ENCODE data around the gene PLCB2. TPM values are rescaled to one million over a fixed set of nuclear protein-coding genes. Genes with fewer than 3 reads are reported as not detected.

The PLCB2 gene
- total and polyA plus RNA-seq, 2 experiments from 2014 or later, result 9.5 to 13.8 TPM

- TF ChIP-seq CTCF (conservative IDR thresholded peaks at IDR 0.05; ENCODE audit: low read depth in 2 of 2), result no peak
- TF ChIP-seq JUNB (IDR thresholded peaks at IDR 0.05; ENCODE audit: unreplicated experiment), result no peak
Measured at GRCh38 chr15:40334541-40334940, 26.8 kb upstream of the PLCB2 start (continued).

- 0 out of 2 replicates have a peak, but pooled peaks cover 2% of the 10 kb centered on the region for H3K9me2 ChIP-seq (ENCODE audit: insufficient read depth)
- DNase-seq (ENCODE audit: low spot score) (no peak), ATAC-seq (no peak)
- Mint-ChIP-seq H3K27ac (no peak overlapping the region), H3K4me3 (no peak overlapping the region; the same call in 2 of the 3 replicates), H3K9me3 (no peaks in the 10 kb centered on the region), H3K27me3 (ENCODE audit: insufficient read depth, low read depth, poor library complexity) (peaks cover 19% of the 10 kb centered on the region), H3K36me3 (ENCODE audit: low read depth) (peaks cover 12% of the 10 kb centered on the region), H3K4me1 (peaks cover 45% of the 10 kb centered on the region)
- no peaks in the 10 kb centered on the region; the same call in 1 of the 2 replicates for H3K79me2 ChIP-seq (replicated peaks; ENCODE audit: insufficient read depth)
- H4K20me1 ChIP-seq (replicated peaks; ENCODE audit: insufficient read depth), result no peaks in the 10 kb centered on the region
- H3K4me1 ChIP-seq (ENCODE audit: insufficient read depth), result peaks cover 11% of the 10 kb centered on the region
- H2AFZ ChIP-seq, result no peak overlapping the region
- TF ChIP-seq CREB1 (CRISPR knock-in tag; IDR thresholded peaks at IDR 0.05; ENCODE audit: low read depth), result no peak
- TF ChIP-seq, protein P1, sequence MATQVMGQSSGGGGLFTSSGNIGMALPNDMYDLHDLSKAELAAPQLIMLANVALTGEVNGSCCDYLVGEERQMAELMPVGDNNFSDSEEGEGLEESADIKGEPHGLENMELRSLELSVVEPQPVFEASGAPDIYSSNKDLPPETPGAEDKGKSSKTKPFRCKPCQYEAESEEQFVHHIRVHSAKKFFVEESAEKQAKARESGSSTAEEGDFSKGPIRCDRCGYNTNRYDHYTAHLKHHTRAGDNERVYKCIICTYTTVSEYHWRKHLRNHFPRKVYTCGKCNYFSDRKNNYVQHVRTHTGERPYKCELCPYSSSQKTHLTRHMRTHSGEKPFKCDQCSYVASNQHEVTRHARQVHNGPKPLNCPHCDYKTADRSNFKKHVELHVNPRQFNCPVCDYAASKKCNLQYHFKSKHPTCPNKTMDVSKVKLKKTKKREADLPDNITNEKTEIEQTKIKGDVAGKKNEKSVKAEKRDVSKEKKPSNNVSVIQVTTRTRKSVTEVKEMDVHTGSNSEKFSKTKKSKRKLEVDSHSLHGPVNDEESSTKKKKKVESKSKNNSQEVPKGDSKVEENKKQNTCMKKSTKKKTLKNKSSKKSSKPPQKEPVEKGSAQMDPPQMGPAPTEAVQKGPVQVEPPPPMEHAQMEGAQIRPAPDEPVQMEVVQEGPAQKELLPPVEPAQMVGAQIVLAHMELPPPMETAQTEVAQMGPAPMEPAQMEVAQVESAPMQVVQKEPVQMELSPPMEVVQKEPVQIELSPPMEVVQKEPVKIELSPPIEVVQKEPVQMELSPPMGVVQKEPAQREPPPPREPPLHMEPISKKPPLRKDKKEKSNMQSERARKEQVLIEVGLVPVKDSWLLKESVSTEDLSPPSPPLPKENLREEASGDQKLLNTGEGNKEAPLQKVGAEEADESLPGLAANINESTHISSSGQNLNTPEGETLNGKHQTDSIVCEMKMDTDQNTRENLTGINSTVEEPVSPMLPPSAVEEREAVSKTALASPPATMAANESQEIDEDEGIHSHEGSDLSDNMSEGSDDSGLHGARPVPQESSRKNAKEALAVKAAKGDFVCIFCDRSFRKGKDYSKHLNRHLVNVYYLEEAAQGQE (IDR thresholded peaks at IDR 0.05; ENCODE audit: unreplicated experiment), result no peak
- TF ChIP-seq ZNF114 (CRISPR knock-in tag; IDR thresholded peaks at IDR 0.05), result no peak
- no peak overlapping the region for H3K4me2 ChIP-seq
- 0 out of 2 replicates have a peak, but pooled peaks cover 4% of the 10 kb centered on the region for H3F3A ChIP-seq (replicated peaks; ENCODE audit: low read depth)
- H3K4me3 ChIP-seq, result no peak overlapping the region
- H3K27ac ChIP-seq (ENCODE audit: low read depth), result no peak overlapping the region
- no peaks in the 10 kb centered on the region for H3K36me3 ChIP-seq (ENCODE audit: insufficient read depth)
- H3K27me3 ChIP-seq (ENCODE audit: insufficient read depth), result no peaks in the 10 kb centered on the region
Measured at GRCh38 chr15:40333922-40334492, 26.3 kb upstream of the PLCB2 start.

- Mint-ChIP-seq H3K4me3 (no peak overlapping the region), H3K4me1 (peaks cover 55% of the 10 kb centered on the region), H3K36me3 (ENCODE audit: low read depth) (peaks cover 19% of the 10 kb centered on the region), H3K27me3 (ENCODE audit: insufficient read depth, low read depth, poor library complexity) (peaks cover 19% of the 10 kb centered on the region), H3K9me3 (no peaks in the 10 kb centered on the region), H3K27ac (no peak overlapping the region)
- Histone ChIP-seq H3K27ac (ENCODE audit: low read depth) (no peak overlapping the region), H3K4me1 (ENCODE audit: insufficient read depth) (peaks cover 24% of the 10 kb centered on the region), H3K4me2 (no peak overlapping the region), H3F3A (replicated peaks; ENCODE audit: low read depth) (0 out of 2 replicates have a peak, but pooled peaks cover 6% of the 10 kb centered on the region), H3K9me2 (ENCODE audit: insufficient read depth) (0 out of 2 replicates have a peak, but pooled peaks cover 2% of the 10 kb centered on the region), H4K20me1 (replicated peaks; ENCODE audit: insufficient read depth) (no peaks in the 10 kb centered on the region), H2AFZ (no peak overlapping the region), H3K4me3 (no peak overlapping the region), H3K79me2 (replicated peaks; ENCODE audit: insufficient read depth) (no peaks in the 10 kb centered on the region; the same call in 1 of the 2 replicates), H3K36me3 (ENCODE audit: insufficient read depth) (no peaks in the 10 kb centered on the region), H3K27me3 (ENCODE audit: insufficient read depth) (no peaks in the 10 kb centered on the region)
- DNase-seq (ENCODE audit: low spot score) (no peak), ATAC-seq (no peak)
- TF ChIP-seq EZH2 (IDR thresholded peaks at IDR 0.05; ENCODE audit: low read depth, unreplicated experiment), result no peak
- TF ChIP-seq CREB1 (CRISPR knock-in tag; IDR thresholded peaks at IDR 0.05; ENCODE audit: low read depth), result no peak
- TF ChIP-seq EZH2phosphoT487 (IDR thresholded peaks at IDR 0.05; ENCODE audit: unreplicated experiment), result no peak
- TF ChIP-seq, protein P1 (IDR thresholded peaks at IDR 0.05; ENCODE audit: unreplicated experiment), result no peak
- TF ChIP-seq STAT1 (IDR thresholded peaks at IDR 0.05; ENCODE audit: unreplicated experiment), result no peak
- no peak for TF ChIP-seq POLR2AphosphoS5 (IDR thresholded peaks at IDR 0.05; ENCODE audit: low read depth)
- no peak for TF ChIP-seq JUNB (IDR thresholded peaks at IDR 0.05; ENCODE audit: unreplicated experiment)
- no peak for TF ChIP-seq CTCF (conservative IDR thresholded peaks at IDR 0.05; ENCODE audit: low read depth in 2 of 2)
Measured at GRCh38 chr15:40332113-40332781, 24.5 kb upstream of the PLCB2 start.

Measured in GM23338 (cell line).